Gastroesophageal sphincter (tissue), 3 donors: ENCODE data around the gene BLOC1S5.

Experiments used
- CTCF ChIP-seq, 4 experiments: fragments of 200-600 bp in 2 of 4; fragments of 450-650 bp in 2 of 4; sonication (generic) in 1 of 4; IDR thresholded peaks; one replicate each; pipeline ENCODE4 v1.5.1; 2017 to 2019; ENCODE audit warnings: antibody characterized with exemption in 4 of 4, mild to moderate bottlenecking in 2 of 4, moderate library complexity in 2 of 4
- EP300 ChIP-seq: sonication (generic); formaldehyde crosslinking; IDR thresholded peaks from one replicate; pipeline ENCODE4 v1.6.1; 2017; ENCODE audit warnings: antibody characterized with exemption, mild to moderate bottlenecking
- POLR2A ChIP-seq, 2 donors: fragments of 450-650 bp; IDR thresholded peaks; one replicate each; pipeline ENCODE4 v1.6.1; 2017; ENCODE audit warnings: antibody characterized with exemption in 2 of 2, mild to moderate bottlenecking in 2 of 2, moderate library complexity in 1 of 2

- TF ChIP-seq CTCF (IDR thresholded peaks at IDR 0.05) (no peak), POLR2A (IDR thresholded peaks at IDR 0.05) (no peak), EP300 (no peak)
Observed at GRCh38 chr6:8108031-8108660, 44.0 kb upstream of the BLOC1S5 start.
